Measurements from ENCODE around the gene ILDR2. TPM values are rescaled to one million over a fixed set of nuclear protein-coding genes. Genes with fewer than 3 reads are reported as not detected.

ILDR2 gene
- total and polyA plus RNA-seq, 10 of the 15 experiments (the other 5 are each of a cell fraction or from before 2014, with no cell fraction given) = 0.05 to 5.3 (median 1.9) TPM

GRCh38 chr1:166978821-166979220, 3.5 kb upstream of the ILDR2 start:
- Histone ChIP-seq H3K27ac (ENCODE audit: control insufficient read depth, insufficient read depth) (no peak overlapping the region), H3K36me3 (ENCODE audit: control insufficient read depth in 2 of 2, insufficient read depth in 2 of 2, low read length in 1 of 2) (no peaks in the 10 kb centered on the region), H3K27me3 (replicated peaks in 1 of 2; ENCODE audit: control insufficient read depth in 2 of 2, insufficient read depth in 2 of 2, low read length in 1 of 2) (peaks cover 0 to 7% of the 10 kb centered on the region in 2 experiments; a peak in 3 of 4 replicates), H3K9ac (ENCODE audit: control insufficient read depth, insufficient read depth, low read length) (no peak overlapping the region), H2AFZ (ENCODE audit: control insufficient read depth, low read depth, low read length) (no peak overlapping the region), H3K4me1 (ENCODE audit: control insufficient read depth, insufficient read depth, low read length) (peaks cover 16% of the 10 kb centered on the region), H3K9me3 (replicated peaks; ENCODE audit: control insufficient read depth, insufficient read depth, low read length) (no peaks in the 10 kb centered on the region), H4K20me1 (ENCODE audit: control insufficient read depth, insufficient read depth) (no peaks in the 10 kb centered on the region), H3K4me2 (ENCODE audit: control insufficient read depth, insufficient read depth) (peak overlapping the region; percentile 21), H3K79me2 (ENCODE audit: control insufficient read depth, insufficient read depth, low read length) (0 out of 2 replicates have a peak, but pooled peaks cover 3% of the 10 kb centered on the region), H3K4me3 (0 out of 2 replicates have a peak overlapping the region, but pooled peaks have one; percentile 13)
- 0% methylated on average over 1 of the region's 1 CpG for WGBS (ENCODE audit: insufficient coverage, insufficient replicate concordance, low lambda C conversion rate, missing lambda C conversion rate)
- FAIRE-seq = no peak
- in situ Hi-C loops (cut with MboI) (no loop called here), intact Hi-C loops (cut with micrococcal nuclease; ENCODE audit: unreplicated experiment) (loop anchor here (5.0 kb wide), 1 partner anchor 78 kb away; no protein-coding TSS in a partner anchor)
- ChIA-PET POLR2A (no interaction called here), CTCF (interaction anchor here (1.7 kb wide), 1 partner anchor 68 kb away, joined by 6 read pairs; no protein-coding TSS in a partner anchor), SMC1A (ENCODE audit: uncharacterized antibody, unreplicated experiment) (interaction anchor here (1.8 to 2.1 kb wide), 2 partner anchors 14 to 80 kb away, joined by 5 to 7 read pairs; no protein-coding TSS in a partner anchor), RAD21 (ENCODE audit: unreplicated experiment) (interaction anchor here (1.0 to 1.9 kb wide), 2 partner anchors 68 to 80 kb away, joined by 3 to 5 read pairs; no protein-coding TSS in a partner anchor)
- TF ChIP-seq SPI1 (IDR thresholded peaks at IDR 0.05; ENCODE audit: borderline replicate concordance, insufficient read depth, low read depth, low read length) = peak; percentile 80
- 0 out of 2 replicates have a peak, but pooled peaks have one; percentile 19 for TF ChIP-seq JUNB (IDR thresholded peaks at IDR 0.05)
- 0 out of 4 replicates have a peak, but pooled peaks of 1 of the 2 experiments have one; percentile 35 for TF ChIP-seq CEBPB (IDR thresholded peaks at IDR 0.05; ENCODE audit: borderline replicate concordance in 1 of 2, low read depth in 2 of 2, low read length in 2 of 2)
- 0 out of 2 replicates have a peak, but pooled peaks have one; percentile 30 for TF ChIP-seq EED (IDR thresholded peaks at IDR 0.05; ENCODE audit: low read depth)
- TF ChIP-seq RUNX3 (IDR thresholded peaks at IDR 0.05; ENCODE audit: low read length) = peak; percentile 88
- peak; percentile 67; the same call in 1 of the 2 replicates for TF ChIP-seq MEF2A (IDR thresholded peaks at IDR 0.05; ENCODE audit: insufficient read depth, low read depth, low read length)
- no peak for TF ChIP-seq MYC (IDR thresholded peaks at IDR 0.05; ENCODE audit: insufficient read depth, insufficient read length, insufficient replicate concordance, low read length, severe bottlenecking)
- TF ChIP-seq CBX5 (IDR thresholded peaks at IDR 0.05; ENCODE audit: low read depth) = no peak
- ATAC-seq = peak; percentile 44
- no TSS peak for BruUV-seq (replicated peaks)
- DNase-seq (ENCODE audit: low read depth, low spot score) = no peak
